ENCODE results near the gene GALNT12.

GALNT12 gene

GRCh38 chr9:98873526-98873925, 66.1 kb downstream of the GALNT12 start:
- no peaks in the 10 kb centered on the region for H3K9me3 ChIP-seq (ENCODE audit: insufficient read depth, low read length)
- TF ChIP-seq EZH2phosphoT487 (IDR thresholded peaks at IDR 0.05; ENCODE audit: low read depth) (no peak), CTCF (IDR thresholded peaks at IDR 0.05; ENCODE audit: low read depth, low read length) (no peak)
- no peak overlapping the region for H3K4me2 ChIP-seq (ENCODE audit: low read length)
- no peaks in the 10 kb centered on the region for H3K79me2 ChIP-seq (ENCODE audit: low read length)
- H3K4me3 ChIP-seq (ENCODE audit: low read length): no peak overlapping the region
- no peaks in the 10 kb centered on the region for H3K36me3 ChIP-seq (replicated peaks; ENCODE audit: low read depth, low read length)
- no peaks in the 10 kb centered on the region for H4K20me1 ChIP-seq (ENCODE audit: insufficient read depth, low read length)
- no peak overlapping the region for H3K27ac ChIP-seq (ENCODE audit: low read length)
- H3K4me1 ChIP-seq (ENCODE audit: low read length): no peaks in the 10 kb centered on the region
- peaks cover 12% of the 10 kb centered on the region for H3K27me3 ChIP-seq (ENCODE audit: low read depth, low read length)
- H2AFZ ChIP-seq (ENCODE audit: low read depth, low read length): no peak overlapping the region
- H3K9ac ChIP-seq (ENCODE audit: low read length): no peak overlapping the region

GRCh38 chr9:98873951-98874371, 66.5 kb downstream of the GALNT12 start:
- H3K79me2 ChIP-seq (ENCODE audit: low read length): no peaks in the 10 kb centered on the region
- no peak overlapping the region for H3K4me2 ChIP-seq (ENCODE audit: low read length)
- no peak overlapping the region for H3K27ac ChIP-seq (ENCODE audit: low read length)
- no peaks in the 10 kb centered on the region for H4K20me1 ChIP-seq (ENCODE audit: insufficient read depth, low read length)
- no peak overlapping the region for H3K9ac ChIP-seq (ENCODE audit: low read length)
- no peak overlapping the region for H3K4me3 ChIP-seq (ENCODE audit: low read length)
- peaks cover 14% of the 10 kb centered on the region for H3K27me3 ChIP-seq (ENCODE audit: low read depth, low read length)
- TF ChIP-seq EZH2phosphoT487 (IDR thresholded peaks at IDR 0.05; ENCODE audit: low read depth): no peak
- no peak for TF ChIP-seq CTCF (IDR thresholded peaks at IDR 0.05; ENCODE audit: low read depth, low read length)
- H3K36me3 ChIP-seq (replicated peaks; ENCODE audit: low read depth, low read length): no peaks in the 10 kb centered on the region
- no peaks in the 10 kb centered on the region for H3K4me1 ChIP-seq (ENCODE audit: low read length)
- H3K9me3 ChIP-seq (ENCODE audit: insufficient read depth, low read length): no peaks in the 10 kb centered on the region
- H2AFZ ChIP-seq (ENCODE audit: low read depth, low read length): no peak overlapping the region

GRCh38 chr9:98874721-98875255, 67.3 kb downstream of the GALNT12 start:
- Histone ChIP-seq H2AFZ (ENCODE audit: low read depth, low read length) (no peak overlapping the region), H3K79me2 (ENCODE audit: low read length) (no peaks in the 10 kb centered on the region), H3K4me1 (ENCODE audit: low read length) (no peaks in the 10 kb centered on the region)

GRCh38 chr9:98875536-98875935, 68.1 kb downstream of the GALNT12 start:
- H3K36me3 ChIP-seq (replicated peaks; ENCODE audit: low read depth, low read length): no peaks in the 10 kb centered on the region
- no peak overlapping the region for H3K27ac ChIP-seq (ENCODE audit: low read length)
- H2AFZ ChIP-seq (ENCODE audit: low read depth, low read length): no peak overlapping the region
- no peak for TF ChIP-seq CTCF (IDR thresholded peaks at IDR 0.05; ENCODE audit: low read depth, low read length)
- H4K20me1 ChIP-seq (ENCODE audit: insufficient read depth, low read length): no peaks in the 10 kb centered on the region
- no peaks in the 10 kb centered on the region for H3K79me2 ChIP-seq (ENCODE audit: low read length)
- no peaks in the 10 kb centered on the region for H3K4me1 ChIP-seq (ENCODE audit: low read length)
- H3K9me3 ChIP-seq (ENCODE audit: insufficient read depth, low read length): no peaks in the 10 kb centered on the region
- H3K4me2 ChIP-seq (ENCODE audit: low read length): no peak overlapping the region
- no peak overlapping the region for H3K4me3 ChIP-seq (ENCODE audit: low read length)
- H3K27me3 ChIP-seq (ENCODE audit: low read depth, low read length): peaks cover 24% of the 10 kb centered on the region
- no peak overlapping the region for H3K9ac ChIP-seq (ENCODE audit: low read length)

More at GRCh38 chr9:98874721-98875255, 67.3 kb downstream of the GALNT12 start:
- H3K4me2 ChIP-seq (ENCODE audit: low read length): no peak overlapping the region
- no peak overlapping the region for H3K27ac ChIP-seq (ENCODE audit: low read length)
- H3K36me3 ChIP-seq (replicated peaks; ENCODE audit: low read depth, low read length): no peaks in the 10 kb centered on the region
- no peak overlapping the region for H3K4me3 ChIP-seq (ENCODE audit: low read length)
- TF ChIP-seq EZH2phosphoT487 (IDR thresholded peaks at IDR 0.05; ENCODE audit: low read depth) (no peak), CTCF (IDR thresholded peaks at IDR 0.05; ENCODE audit: low read depth, low read length) (no peak)
- H4K20me1 ChIP-seq (ENCODE audit: insufficient read depth, low read length): no peaks in the 10 kb centered on the region
- no peak overlapping the region for H3K9ac ChIP-seq (ENCODE audit: low read length)
- H3K27me3 ChIP-seq (ENCODE audit: low read depth, low read length): peaks cover 17% of the 10 kb centered on the region
- H3K9me3 ChIP-seq (ENCODE audit: insufficient read depth, low read length): no peaks in the 10 kb centered on the region
